ENCODE results near the gene SNX11.
"Not testable (repeated sequence)": the region's sequence is repeated elsewhere in the genome, so short reads cannot be mapped to it uniquely, and the experiment has no call there.

Gene SNX11

DNA sequence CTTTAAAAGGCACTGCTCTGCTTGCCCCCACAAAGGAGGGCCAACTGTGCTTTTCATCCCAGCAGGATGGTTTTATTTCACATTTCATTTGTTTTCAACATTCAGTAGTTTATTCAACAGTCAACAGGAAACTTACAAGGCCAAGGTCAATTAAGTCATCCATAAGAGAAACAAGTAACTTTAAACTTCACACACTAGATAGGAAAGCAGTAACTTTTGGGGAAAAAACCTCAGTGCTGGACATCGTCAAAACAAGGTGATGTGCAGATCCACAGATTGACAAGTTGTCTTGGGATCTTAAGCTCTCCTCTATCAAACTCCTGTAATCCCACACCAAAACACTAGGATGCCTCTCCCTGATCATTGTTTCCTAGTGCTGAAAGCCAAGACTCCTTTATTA is 40.9 kb upstream of the SNX11 start:
- TF ChIP-seq, protein P1, sequence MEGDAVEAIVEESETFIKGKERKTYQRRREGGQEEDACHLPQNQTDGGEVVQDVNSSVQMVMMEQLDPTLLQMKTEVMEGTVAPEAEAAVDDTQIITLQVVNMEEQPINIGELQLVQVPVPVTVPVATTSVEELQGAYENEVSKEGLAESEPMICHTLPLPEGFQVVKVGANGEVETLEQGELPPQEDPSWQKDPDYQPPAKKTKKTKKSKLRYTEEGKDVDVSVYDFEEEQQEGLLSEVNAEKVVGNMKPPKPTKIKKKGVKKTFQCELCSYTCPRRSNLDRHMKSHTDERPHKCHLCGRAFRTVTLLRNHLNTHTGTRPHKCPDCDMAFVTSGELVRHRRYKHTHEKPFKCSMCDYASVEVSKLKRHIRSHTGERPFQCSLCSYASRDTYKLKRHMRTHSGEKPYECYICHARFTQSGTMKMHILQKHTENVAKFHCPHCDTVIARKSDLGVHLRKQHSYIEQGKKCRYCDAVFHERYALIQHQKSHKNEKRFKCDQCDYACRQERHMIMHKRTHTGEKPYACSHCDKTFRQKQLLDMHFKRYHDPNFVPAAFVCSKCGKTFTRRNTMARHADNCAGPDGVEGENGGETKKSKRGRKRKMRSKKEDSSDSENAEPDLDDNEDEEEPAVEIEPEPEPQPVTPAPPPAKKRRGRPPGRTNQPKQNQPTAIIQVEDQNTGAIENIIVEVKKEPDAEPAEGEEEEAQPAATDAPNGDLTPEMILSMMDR (conservative IDR thresholded peaks at IDR 0.05), result no peak
- H3K27ac ChIP-seq, result no peak overlapping the region

- no peak overlapping the region for H3K27ac ChIP-seq
- TF ChIP-seq, protein P1 (conservative IDR thresholded peaks at IDR 0.05), result no peak
Measured at GRCh38 chr17:48067245-48067644, 40.3 kb upstream of the SNX11 start.

GRCh38 chr17:48067808-48068207 is 39.8 kb upstream of the SNX11 start:
- H3K27ac ChIP-seq, result not testable (repeated sequence)

GRCh38 chr17:48068491-48068961 is 39.0 kb upstream of the SNX11 start:
- no peak overlapping the region for H3K27ac ChIP-seq
- TF ChIP-seq, protein P1 (conservative IDR thresholded peaks at IDR 0.05), result peak; percentile 52

DNA sequence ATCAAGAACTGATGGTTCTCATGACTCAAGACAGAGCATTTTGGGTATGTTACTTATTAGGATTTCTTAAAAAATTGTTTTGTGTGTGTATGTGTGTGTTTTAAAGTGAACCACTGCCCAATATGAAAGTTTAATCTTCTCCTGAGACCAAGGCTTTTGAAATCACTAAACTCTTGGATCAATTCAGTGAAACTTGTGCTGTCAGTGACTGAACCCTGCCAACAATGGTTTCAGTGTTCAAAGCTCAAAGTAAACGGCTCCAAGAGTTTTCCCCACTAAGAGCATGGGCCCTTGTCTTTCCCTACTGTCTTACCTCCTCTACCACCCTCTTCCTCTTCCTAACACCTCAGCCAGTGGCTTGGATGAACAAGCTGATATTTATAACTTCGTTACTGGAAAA is 37.4 kb upstream of the SNX11 start:
- no peak overlapping the region for H3K27ac ChIP-seq

GRCh38 chr17:48071654-48072053 is 35.9 kb upstream of the SNX11 start:
- TF ChIP-seq, protein P1 (conservative IDR thresholded peaks at IDR 0.05), result no peak

More for the DNA sequence above, 37.4 kb upstream of the SNX11 start:
- TF ChIP-seq, protein P1 (conservative IDR thresholded peaks at IDR 0.05), result no peak

GRCh38 chr17:48072811-48073210 is 34.8 kb upstream of the SNX11 start:
- H3K27ac ChIP-seq, result not testable (repeated sequence)

More at GRCh38 chr17:48071654-48072053, 35.9 kb upstream of the SNX11 start:
- no peak overlapping the region for H3K27ac ChIP-seq

DNA sequence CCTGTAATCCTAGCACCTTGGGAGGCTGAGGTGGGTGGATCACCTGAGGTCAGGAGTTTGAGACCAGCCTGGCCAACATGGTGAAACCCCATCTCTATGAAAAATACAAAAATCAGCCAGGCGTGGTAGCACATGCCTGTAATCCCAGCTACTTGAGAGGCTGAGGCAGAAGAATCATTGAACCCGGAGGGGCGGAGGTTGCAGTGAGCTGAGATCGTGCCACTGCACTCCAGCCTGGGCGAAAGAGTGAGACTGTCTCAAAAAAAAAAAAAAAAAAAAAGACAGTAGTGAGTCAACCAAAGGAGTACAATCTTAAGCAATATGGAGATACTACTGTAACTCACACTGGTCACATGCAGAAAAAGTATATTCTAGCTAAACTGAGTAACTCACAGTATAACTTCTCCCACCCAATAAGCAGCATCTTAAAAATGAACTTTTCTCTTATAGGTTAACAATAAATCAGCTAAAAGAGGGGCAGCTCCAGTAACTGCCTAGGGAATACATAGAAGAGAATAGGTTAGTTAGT is 33.9 kb upstream of the SNX11 start:
- not testable (repeated sequence) for H3K27ac ChIP-seq

GRCh38 chr17:48074322-48075081 is 33.1 kb upstream of the SNX11 start:
- no peak overlapping the region for H3K27ac ChIP-seq
- TF ChIP-seq, protein P1 (conservative IDR thresholded peaks at IDR 0.05), result peak; percentile 90

GRCh38 chr17:48077152-48077551 is 30.4 kb upstream of the SNX11 start:
- not testable (repeated sequence) for H3K27ac ChIP-seq
